ENCODE results near the gene NTRK3.

Gene NTRK3

DNA sequence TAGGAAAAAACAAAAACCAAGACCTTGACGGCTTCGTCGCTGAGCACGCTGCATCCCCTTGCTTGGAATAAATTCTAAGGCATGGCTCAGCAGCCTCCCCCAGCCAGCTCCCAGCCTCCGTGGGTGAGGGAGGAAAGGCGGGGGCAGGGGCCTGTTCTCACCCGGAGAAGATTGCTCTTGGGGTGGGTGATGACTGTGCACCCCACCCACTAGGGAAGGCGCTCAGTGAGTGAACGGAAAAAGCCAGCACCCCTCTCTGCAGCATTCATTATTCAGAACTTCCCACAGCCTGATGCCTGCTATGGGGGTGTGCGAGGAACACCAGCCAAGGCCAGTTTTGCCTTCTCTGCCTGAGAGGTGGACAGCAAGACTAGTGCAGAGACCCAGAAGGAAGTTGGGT, 19.3 kb upstream of the NTRK3 start:
- TF ChIP-seq SPI1 (IDR thresholded peaks at IDR 0.05; ENCODE audit: borderline replicate concordance, low read depth), result no peak
- TF ChIP-seq, protein P1, sequence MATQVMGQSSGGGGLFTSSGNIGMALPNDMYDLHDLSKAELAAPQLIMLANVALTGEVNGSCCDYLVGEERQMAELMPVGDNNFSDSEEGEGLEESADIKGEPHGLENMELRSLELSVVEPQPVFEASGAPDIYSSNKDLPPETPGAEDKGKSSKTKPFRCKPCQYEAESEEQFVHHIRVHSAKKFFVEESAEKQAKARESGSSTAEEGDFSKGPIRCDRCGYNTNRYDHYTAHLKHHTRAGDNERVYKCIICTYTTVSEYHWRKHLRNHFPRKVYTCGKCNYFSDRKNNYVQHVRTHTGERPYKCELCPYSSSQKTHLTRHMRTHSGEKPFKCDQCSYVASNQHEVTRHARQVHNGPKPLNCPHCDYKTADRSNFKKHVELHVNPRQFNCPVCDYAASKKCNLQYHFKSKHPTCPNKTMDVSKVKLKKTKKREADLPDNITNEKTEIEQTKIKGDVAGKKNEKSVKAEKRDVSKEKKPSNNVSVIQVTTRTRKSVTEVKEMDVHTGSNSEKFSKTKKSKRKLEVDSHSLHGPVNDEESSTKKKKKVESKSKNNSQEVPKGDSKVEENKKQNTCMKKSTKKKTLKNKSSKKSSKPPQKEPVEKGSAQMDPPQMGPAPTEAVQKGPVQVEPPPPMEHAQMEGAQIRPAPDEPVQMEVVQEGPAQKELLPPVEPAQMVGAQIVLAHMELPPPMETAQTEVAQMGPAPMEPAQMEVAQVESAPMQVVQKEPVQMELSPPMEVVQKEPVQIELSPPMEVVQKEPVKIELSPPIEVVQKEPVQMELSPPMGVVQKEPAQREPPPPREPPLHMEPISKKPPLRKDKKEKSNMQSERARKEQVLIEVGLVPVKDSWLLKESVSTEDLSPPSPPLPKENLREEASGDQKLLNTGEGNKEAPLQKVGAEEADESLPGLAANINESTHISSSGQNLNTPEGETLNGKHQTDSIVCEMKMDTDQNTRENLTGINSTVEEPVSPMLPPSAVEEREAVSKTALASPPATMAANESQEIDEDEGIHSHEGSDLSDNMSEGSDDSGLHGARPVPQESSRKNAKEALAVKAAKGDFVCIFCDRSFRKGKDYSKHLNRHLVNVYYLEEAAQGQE (IDR thresholded peaks at IDR 0.05; ENCODE audit: insufficient replicate concordance, low read depth), result no peak
- TF ChIP-seq POLR2AphosphoS5 (IDR thresholded peaks at IDR 0.05; ENCODE audit: low read depth), result no peak
- TF ChIP-seq GABPA (IDR thresholded peaks at IDR 0.05; ENCODE audit: low read depth), result no peak
- TF ChIP-seq, protein P2, sequence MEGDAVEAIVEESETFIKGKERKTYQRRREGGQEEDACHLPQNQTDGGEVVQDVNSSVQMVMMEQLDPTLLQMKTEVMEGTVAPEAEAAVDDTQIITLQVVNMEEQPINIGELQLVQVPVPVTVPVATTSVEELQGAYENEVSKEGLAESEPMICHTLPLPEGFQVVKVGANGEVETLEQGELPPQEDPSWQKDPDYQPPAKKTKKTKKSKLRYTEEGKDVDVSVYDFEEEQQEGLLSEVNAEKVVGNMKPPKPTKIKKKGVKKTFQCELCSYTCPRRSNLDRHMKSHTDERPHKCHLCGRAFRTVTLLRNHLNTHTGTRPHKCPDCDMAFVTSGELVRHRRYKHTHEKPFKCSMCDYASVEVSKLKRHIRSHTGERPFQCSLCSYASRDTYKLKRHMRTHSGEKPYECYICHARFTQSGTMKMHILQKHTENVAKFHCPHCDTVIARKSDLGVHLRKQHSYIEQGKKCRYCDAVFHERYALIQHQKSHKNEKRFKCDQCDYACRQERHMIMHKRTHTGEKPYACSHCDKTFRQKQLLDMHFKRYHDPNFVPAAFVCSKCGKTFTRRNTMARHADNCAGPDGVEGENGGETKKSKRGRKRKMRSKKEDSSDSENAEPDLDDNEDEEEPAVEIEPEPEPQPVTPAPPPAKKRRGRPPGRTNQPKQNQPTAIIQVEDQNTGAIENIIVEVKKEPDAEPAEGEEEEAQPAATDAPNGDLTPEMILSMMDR (IDR thresholded peaks at IDR 0.05; ENCODE audit: insufficient read depth, low read length), result no peak
- no peak for DNase-seq (ENCODE audit: low read depth in 1 of 2, low spot score in 1 of 2)
- Histone ChIP-seq H3K27me3 (ENCODE audit: insufficient read depth, poor library complexity, severe bottlenecking) (no peaks in the 10 kb centered on the region), H3K27ac (replicated peaks) (no peak overlapping the region), H3K4me3 (replicated peaks; ENCODE audit: insufficient read depth, low read length) (no peak overlapping the region)

DNA sequence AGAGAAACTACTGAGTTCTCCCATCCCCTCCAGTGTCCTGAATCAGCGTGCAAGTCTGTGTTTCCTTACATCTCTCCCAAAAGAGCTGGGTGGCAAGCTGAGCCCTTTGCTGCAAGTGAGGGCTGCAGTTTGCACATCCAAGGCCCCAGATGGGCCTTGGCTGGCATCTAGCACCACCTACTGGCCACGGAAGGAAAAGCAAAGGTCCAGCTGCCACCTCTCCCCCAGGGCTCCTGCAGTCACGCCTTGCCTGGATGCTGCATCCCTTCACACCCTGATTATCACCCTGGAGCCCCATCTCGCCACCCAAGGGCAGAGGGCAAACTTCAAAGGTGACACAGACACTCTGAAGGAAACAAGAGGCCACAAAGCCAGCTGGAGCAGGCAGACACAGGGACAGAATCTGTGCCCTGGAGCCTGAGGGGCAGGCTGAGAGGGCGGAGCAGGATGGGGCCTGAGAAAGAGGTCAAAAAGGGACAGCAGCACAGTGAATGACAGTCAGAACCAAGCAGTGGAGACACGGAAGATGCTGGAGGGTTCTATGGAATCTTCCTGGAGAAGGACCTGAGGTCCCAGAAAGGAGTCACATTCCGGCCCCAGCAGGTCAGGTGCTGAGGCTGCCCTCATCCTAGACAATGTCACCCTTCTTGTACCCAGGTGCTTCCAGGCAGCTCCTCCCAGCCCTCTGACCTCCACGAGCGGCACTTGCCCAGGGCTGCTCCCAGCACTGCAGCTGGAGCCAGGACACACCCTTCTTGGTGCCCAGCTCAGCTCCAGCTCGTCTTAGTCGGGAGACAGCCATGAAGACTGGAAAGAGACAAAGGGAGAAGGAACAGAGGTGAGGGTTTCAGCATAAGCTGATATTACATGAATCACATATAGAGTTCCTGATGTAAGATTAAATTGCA, 18.3 kb upstream of the NTRK3 start:
- Histone ChIP-seq H3K27ac (replicated peaks) (no peak overlapping the region), H3K27me3 (ENCODE audit: insufficient read depth, poor library complexity, severe bottlenecking) (no peaks in the 10 kb centered on the region), H3K4me3 (replicated peaks; ENCODE audit: insufficient read depth, low read length) (no peak overlapping the region)
- DNase-seq (ENCODE audit: low read depth in 1 of 2, low spot score in 1 of 2), result peak in 1 of 2 experiments; percentile 56
- no peak for TF ChIP-seq SPI1 (IDR thresholded peaks at IDR 0.05; ENCODE audit: borderline replicate concordance, low read depth)
- TF ChIP-seq, protein P2 (IDR thresholded peaks at IDR 0.05; ENCODE audit: insufficient read depth, low read length), result peak; percentile 83

DNA sequence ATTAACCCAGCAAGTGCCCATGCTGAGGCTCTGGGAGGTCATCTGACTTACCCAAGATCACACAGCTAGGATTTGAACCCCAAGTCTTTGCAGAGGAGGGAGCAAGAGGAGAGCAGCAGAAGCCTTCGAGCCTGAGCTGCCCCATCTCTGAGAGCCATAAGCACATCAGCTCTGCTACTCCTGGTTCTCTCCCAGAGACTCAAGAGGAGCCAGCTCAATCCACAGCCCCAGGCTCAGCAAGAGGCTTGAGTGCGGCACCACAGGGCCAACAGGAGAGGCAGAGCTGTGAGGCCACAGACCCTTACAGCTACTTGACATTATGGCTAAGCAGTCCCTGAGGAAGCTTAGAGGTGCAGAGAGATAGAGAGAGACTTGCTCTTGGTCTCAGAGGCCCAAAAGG, 15.9 kb upstream of the NTRK3 start:
- no peak for DNase-seq (ENCODE audit: low read depth in 1 of 2, low spot score in 1 of 2)
- Histone ChIP-seq H3K4me3 (replicated peaks; ENCODE audit: insufficient read depth, low read length) (no peak overlapping the region), H3K27me3 (ENCODE audit: insufficient read depth, poor library complexity, severe bottlenecking) (no peaks in the 10 kb centered on the region), H3K27ac (replicated peaks) (no peak overlapping the region)
- TF ChIP-seq POLR2AphosphoS5 (IDR thresholded peaks at IDR 0.05; ENCODE audit: low read depth) (no peak), SPI1 (IDR thresholded peaks at IDR 0.05; ENCODE audit: borderline replicate concordance, low read depth) (no peak), GABPA (IDR thresholded peaks at IDR 0.05; ENCODE audit: low read depth) (no peak)
- TF ChIP-seq, protein P1 (IDR thresholded peaks at IDR 0.05; ENCODE audit: insufficient replicate concordance, low read depth), result no peak
- TF ChIP-seq, protein P2 (IDR thresholded peaks at IDR 0.05; ENCODE audit: insufficient read depth, low read length), result no peak
